ENCODE data around the gene PCCB. TPM values are rescaled to one million over a fixed set of nuclear protein-coding genes. Genes with fewer than 3 reads are reported as not detected.

Gene PCCB
- total and polyA plus RNA-seq, 2 of the 8 experiments (the other 6 are each of a cell fraction or from before 2014, with no cell fraction given), result 56.7 to 84.4 TPM

DNA sequence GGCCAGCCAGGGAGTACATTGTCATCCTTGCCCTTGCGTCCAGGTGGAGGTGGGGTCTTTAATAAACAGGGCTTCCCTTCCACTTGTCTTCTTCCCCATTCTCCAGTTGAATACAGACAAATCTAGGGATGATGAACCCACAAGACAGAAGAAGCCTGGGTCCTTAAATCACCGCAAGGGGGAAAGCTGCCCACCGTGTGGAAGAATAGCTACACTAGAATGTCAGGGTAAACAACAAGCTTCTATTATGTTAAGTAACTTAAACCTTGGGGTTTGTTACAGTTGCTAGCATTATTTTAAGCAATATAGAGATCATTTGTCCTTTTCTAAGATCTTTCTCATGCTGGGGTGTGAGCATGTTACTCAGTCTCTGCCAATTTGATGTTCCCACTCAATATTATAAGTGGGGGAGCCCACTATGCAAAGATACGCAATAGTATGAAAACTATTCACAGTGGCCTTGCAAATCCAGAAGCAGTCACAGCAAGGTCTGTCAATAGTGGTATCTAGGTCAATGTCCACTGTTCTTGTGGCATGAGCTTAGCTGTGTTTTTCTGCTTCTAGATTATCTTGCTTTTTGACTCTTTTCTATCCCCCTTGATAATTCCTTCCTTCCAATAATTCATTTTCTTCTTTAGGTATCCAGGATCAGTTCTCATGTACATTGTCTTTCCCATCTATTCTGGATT, 12.0 kb upstream of the PCCB start:
- no peak overlapping the region for H3K23ac ChIP-seq (ENCODE audit: insufficient read length)
- no peak overlapping the region for H2BK12ac ChIP-seq (ENCODE audit: low read depth, low read length)
- H3K4me3 ChIP-seq (ENCODE audit: extremely low read depth in 1 of 4, insufficient read depth in 2 of 4, low read depth in 3 of 4, low read length in 4 of 4), result no peak overlapping the region
- no peak overlapping the region for H3K14ac ChIP-seq (ENCODE audit: insufficient read length)
- no peak overlapping the region for H3K18ac ChIP-seq (ENCODE audit: extremely low read depth, low read length)
- no peak overlapping the region for H2BK120ac ChIP-seq (replicated peaks; ENCODE audit: low read depth, low read length)
- H2AFZ ChIP-seq (ENCODE audit: low read length), result no peak overlapping the region
- H3K79me2 ChIP-seq (ENCODE audit: control insufficient read depth in 1 of 2, insufficient read depth in 2 of 2, low read length in 2 of 2), result no peaks in the 10 kb centered on the region
- no peaks in the 10 kb centered on the region; the same call in 1 of the 2 replicates for H3K23me2 ChIP-seq (ENCODE audit: low read depth, low read length)
- H3K9me3 ChIP-seq (ENCODE audit: insufficient read depth in 2 of 2, low read depth in 1 of 2, low read length in 1 of 2), result no peaks in the 10 kb centered on the region; a peak in 1 of 4 replicates
- 48% methylated on average over 4 of the region's 4 CpGs; no CpG with 5 or more reads in 1 of the 2 experiments for WGBS, 2 experiments (ENCODE audit: extremely low coverage in 1 of 2, insufficient coverage in 1 of 2, insufficient read length in 1 of 2, insufficient replicate concordance in 2 of 2, low coverage in 1 of 2, low lambda C conversion rate in 2 of 2, missing lambda C conversion rate in 1 of 2)
- H3K4me1 ChIP-seq (replicated peaks in 1 of 4; ENCODE audit: control insufficient read depth in 3 of 4, insufficient read depth in 4 of 4, low read length in 3 of 4), result peaks cover 0 to 6% (median 3%) of the 10 kb centered on the region in 4 experiments; a peak in 4 of 7 replicates
- no peak overlapping the region for H2BK15ac ChIP-seq (ENCODE audit: low read length)
- ChIA-PET POLR2A (ENCODE audit: partially characterized antibody) (interaction anchor here (1.6 kb wide), 2 partner anchors 10 to 43 kb away, joined by 5 to 7 read pairs; no protein-coding TSS in a partner anchor), CTCF (ENCODE audit: partially characterized antibody) (interaction anchor here (0.6 to 1.0 kb wide), 3 partner anchors 12 to 464 kb away, joined by 3 to 4 read pairs (median 3); partner anchors contain the start of gene PCCB)
- no peaks in the 10 kb centered on the region for H3K79me1 ChIP-seq (ENCODE audit: low read depth, low read length)
- H3K36me3 ChIP-seq (ENCODE audit: control insufficient read depth in 2 of 4, insufficient read depth in 4 of 4, low read length in 3 of 4), result no peaks in the 10 kb centered on the region
- no peak overlapping the region for H2BK5ac ChIP-seq (ENCODE audit: low read depth, low read length)
- H3K9ac ChIP-seq (replicated peaks in 1 of 4; ENCODE audit: extremely low read depth in 1 of 4, low read depth in 3 of 4, low read length in 3 of 4), result no peak overlapping the region
- H3K27me3 ChIP-seq (replicated peaks in 1 of 4; ENCODE audit: control insufficient read depth in 3 of 4, extremely low read depth in 1 of 4, insufficient read depth in 3 of 4, low read length in 3 of 4), result peaks cover 0 to 18% (median 3%) of the 10 kb centered on the region in 4 experiments; a peak in 5 of 7 replicates
- H3K27ac ChIP-seq (ENCODE audit: low read depth, low read length), result no peak overlapping the region
- H3K4ac ChIP-seq (replicated peaks; ENCODE audit: insufficient read length, low read depth, low read length), result no peak overlapping the region
- H2AK5ac ChIP-seq (ENCODE audit: low read depth, low read length), result no peak overlapping the region
- TF ChIP-seq RAD21 (IDR thresholded peaks at IDR 0.05 in 1 of 2, conservative IDR thresholded peaks at IDR 0.05 in 1 of 2; ENCODE audit: low read depth in 2 of 2, low read length in 2 of 2) (peak in 1 of 2 experiments; percentile 4; a peak in 1 of 4 replicates), MAFK (IDR thresholded peaks at IDR 0.05; ENCODE audit: low read depth, low read length) (no peak)
- DNase-seq (ENCODE audit: low read depth in 1 of 2, low spot score in 2 of 2) (peak in 1 of 2 experiments; percentile 9), FAIRE-seq (no peak)
- H3K4me2 ChIP-seq (ENCODE audit: insufficient read depth in 1 of 2, low read depth in 2 of 2, low read length in 2 of 2), result 0 out of 4 replicates have a peak overlapping the region, but pooled peaks of 1 of the 2 experiments have one; percentile 20
- no peak overlapping the region for H4K8ac ChIP-seq (ENCODE audit: extremely low read depth, insufficient read depth, low read length)
- H4K5ac ChIP-seq (ENCODE audit: insufficient read length, low read depth, low read length), result no peak overlapping the region
- H4K20me1 ChIP-seq (replicated peaks in 1 of 2; ENCODE audit: control insufficient read depth in 1 of 2, insufficient read depth in 2 of 2, low read length in 2 of 2), result peaks cover 0 to 2% of the 10 kb centered on the region in 2 experiments
- no peak overlapping the region for H3K56ac ChIP-seq (replicated peaks; ENCODE audit: insufficient read length, low read depth, low read length)
- no peak overlapping the region for H4K91ac ChIP-seq (replicated peaks; ENCODE audit: insufficient read length, low read length)
- H2BK20ac ChIP-seq (ENCODE audit: low read length), result no peak overlapping the region
